Osteoblast (primary cell): Measurements from ENCODE around the gene LYPLAL1. TPM values are rescaled to one million over a fixed set of nuclear protein-coding genes. Genes with fewer than 3 reads are reported as not detected.

ENCODE experiments used
- DNase-seq: peaks from one replicate; pipeline ENCODE4 v3.0.0; 2011; ENCODE audit warnings: low spot score, mixed read lengths; ENCODE audit not compliant: insufficient read length; ENCODE audit errors: missing footprints
- H2AFZ ChIP-seq: 2 replicates; pipeline ENCODE4 v1.6.0; 2011; ENCODE audit warnings: mild to moderate bottlenecking, low read length
- H3K27ac ChIP-seq: 2 replicates; pipeline ENCODE4 v1.5.1; 2011; ENCODE audit warnings: mild to moderate bottlenecking, low read depth, low read length, moderate library complexity
- H3K27me3 ChIP-seq: 2 replicates; pipeline ENCODE4 v1.6.0; 2012; ENCODE audit warnings: mild to moderate bottlenecking, control low read depth, inconsistent platforms, low read length, moderate library complexity; ENCODE audit not compliant: insufficient read depth
- H3K36me3 ChIP-seq: 2 replicates; pipeline ENCODE4 v1.5.1; 2011; ENCODE audit warnings: mild to moderate bottlenecking, low read length, control low read depth, moderate library complexity; ENCODE audit not compliant: insufficient read depth
- H3K4me1 ChIP-seq: 2 replicates; pipeline ENCODE4 v1.5.1; 2011; ENCODE audit warnings: mild to moderate bottlenecking, low read length, control low read depth, moderate library complexity; ENCODE audit not compliant: insufficient read depth
- H3K4me2 ChIP-seq: 2 replicates; pipeline ENCODE4 v1.6.0; 2011; ENCODE audit warnings: mild to moderate bottlenecking, low read length; ENCODE audit not compliant: insufficient read depth
- H3K4me3 ChIP-seq: fragments of 200-600 bp; sonication (generic); 3 replicates; pipeline ENCODE4 v1.5.1; 2012; ENCODE audit warnings: mild to moderate bottlenecking, low read length, inconsistent platforms; ENCODE audit not compliant: insufficient read depth
- H3K79me2 ChIP-seq: 2 replicates; pipeline ENCODE4 v1.6.0; 2012; ENCODE audit warnings: mild to moderate bottlenecking, low read length, control low read depth, inconsistent platforms; ENCODE audit not compliant: insufficient read depth
- H3K9me3 ChIP-seq: 2 replicates; pipeline ENCODE4 v1.5.1; 2011; ENCODE audit warnings: low read depth, low read length, control low read depth
- H4K20me1 ChIP-seq: 2 replicates; pipeline ENCODE4 v1.6.0; 2012; ENCODE audit warnings: mild to moderate bottlenecking, low read length, control low read depth; ENCODE audit not compliant: insufficient read depth
- CTCF ChIP-seq: IDR thresholded peaks from 2 replicates; pipeline ENCODE4 v1.5.1; 2011; ENCODE audit warnings: mild to moderate bottlenecking, low read depth, low read length, moderate library complexity; ENCODE audit errors: extremely low read depth
- total RNA-seq: library from RNA; depleted of rRNA; stranded (reverse); fragments of >200 nt; gene quantifications from 2 replicates; pipeline ENCODE4 v1.2.3, GENCODE V29; 2012

Gene LYPLAL1
- total RNA-seq, 1 donor: 33.7 TPM

- Histone ChIP-seq H2AFZ (no peak overlapping the region), H3K79me2 (no peaks in the 10 kb centered on the region), H4K20me1 (no peaks in the 10 kb centered on the region), H3K4me1 (no peaks in the 10 kb centered on the region), H3K36me3 (no peaks in the 10 kb centered on the region), H3K27ac (no peak overlapping the region), H3K27me3 (no peaks in the 10 kb centered on the region), H3K4me2 (no peak overlapping the region), H3K9me3 (no peaks in the 10 kb centered on the region), H3K4me3 (no peak overlapping the region)
- no peak for TF ChIP-seq CTCF
- DNase-seq: peak; percentile 45
Observed at GRCh38 chr1:219160967-219161366, 12.7 kb upstream of the LYPLAL1 start.

- H3K27ac ChIP-seq: no peak overlapping the region
- no peak for DNase-seq
- TF ChIP-seq CTCF: no peak
- H3K27me3 ChIP-seq: no peaks in the 10 kb centered on the region
- no peaks in the 10 kb centered on the region for H3K36me3 ChIP-seq
- no peak overlapping the region for H2AFZ ChIP-seq
- H3K4me1 ChIP-seq: no peaks in the 10 kb centered on the region
- no peak overlapping the region for H3K4me3 ChIP-seq
- H4K20me1 ChIP-seq: no peaks in the 10 kb centered on the region
- no peaks in the 10 kb centered on the region for H3K9me3 ChIP-seq
- no peak overlapping the region for H3K4me2 ChIP-seq
- H3K79me2 ChIP-seq: no peaks in the 10 kb centered on the region
Observed at GRCh38 chr1:219161371-219161770, 12.3 kb upstream of the LYPLAL1 start.

GRCh38 chr1:219163401-219163954 is 10.2 kb upstream of the LYPLAL1 start:
- no peak overlapping the region for H3K4me3 ChIP-seq
- H3K36me3 ChIP-seq: no peaks in the 10 kb centered on the region
- H3K27ac ChIP-seq: no peak overlapping the region
- no peak for DNase-seq
- H4K20me1 ChIP-seq: no peaks in the 10 kb centered on the region
- no peaks in the 10 kb centered on the region for H3K79me2 ChIP-seq
- H3K4me1 ChIP-seq: no peaks in the 10 kb centered on the region
- no peak for TF ChIP-seq CTCF
- no peak overlapping the region for H2AFZ ChIP-seq
- H3K27me3 ChIP-seq: no peaks in the 10 kb centered on the region
- H3K4me2 ChIP-seq: no peak overlapping the region
- no peaks in the 10 kb centered on the region for H3K9me3 ChIP-seq

GRCh38 chr1:219171192-219171935 is 2.3 kb upstream of the LYPLAL1 start:
- no peak for DNase-seq
- no peaks in the 10 kb centered on the region for H4K20me1 ChIP-seq
- no peaks in the 10 kb centered on the region for H3K27me3 ChIP-seq
- no peak overlapping the region for H3K4me3 ChIP-seq
- H3K4me2 ChIP-seq: no peak overlapping the region
- no peak overlapping the region for H3K27ac ChIP-seq
- H2AFZ ChIP-seq: no peak overlapping the region
- peaks cover 26% of the 10 kb centered on the region for H3K79me2 ChIP-seq
- TF ChIP-seq CTCF: no peak
- H3K36me3 ChIP-seq: no peaks in the 10 kb centered on the region
- no peaks in the 10 kb centered on the region for H3K9me3 ChIP-seq
- H3K4me1 ChIP-seq: peaks cover 15% of the 10 kb centered on the region
